SK-N-SH (cell line): ENCODE measurements around the gene SERTAD2. TPM values are rescaled to one million over a fixed set of nuclear protein-coding genes. Genes with fewer than 3 reads are reported as not detected.

Experiments
- CTCF ChIA-PET: fragments of 300-600, 350-600 bp; formaldehyde crosslinking; extraction: SDS; loops from one replicate; lab custom pipeline; 2021; lab: Yijun Ruan, JAX
- POLR2A ChIA-PET: fragments of 350-600 bp; sonication (Branson Sonifier 250); formaldehyde crosslinking; extraction: SDS; loops from one replicate; lab custom pipeline; 2020; ENCODE audit warnings: antibody characterized with exemption, inconsistent platforms; lab: Yijun Ruan, JAX
- DNase-seq: peaks from one replicate; pipeline ENCODE4 v3.0.0; 2012
- H2AFZ ChIP-seq: fragments of 200-600 bp; sonication (generic); 2 replicates; pipeline ENCODE4 v1.8.1; 2016; ENCODE audit warnings: antibody characterized with exemption, mild to moderate bottlenecking, low read depth
- H3F3A ChIP-seq: fragments of 200-600 bp; sonication (generic); replicated peaks from 2 replicates; pipeline ENCODE3; 2016; ENCODE audit warnings: antibody characterized with exemption, mild to moderate bottlenecking; ENCODE audit not compliant: insufficient read depth
- H3K27ac ChIP-seq, 2 experiments: fragments of 200-500 bp in 1 of 2; fragments of 200-600 bp in 1 of 2; sonication (Bioruptor generic) in 1 of 2; sonication (generic), shearing (Covaris generic) in 1 of 2; 2 replicates each; pipeline versions ENCODE4 v1.5.1 to v1.6.1; 2014 to 2016; ENCODE audit warnings: low read depth in 2 of 2, inconsistent platforms in 1 of 2, low read length in 1 of 2, mild to moderate bottlenecking in 1 of 2, mixed read lengths in 1 of 2
- H3K27me3 ChIP-seq: fragments of 200-600 bp; sonication (generic), shearing (Covaris generic); 2 replicates; pipeline ENCODE4 v1.6.1; 2016; ENCODE audit warnings: mixed run types; ENCODE audit not compliant: insufficient read depth
- H3K36me3 ChIP-seq, 2 experiments: fragments of 200-500 bp in 1 of 2; fragments of 200-600 bp in 1 of 2; sonication (Bioruptor generic) in 1 of 2; sonication (generic) in 1 of 2; replicated peaks in 1 of 2; 2 replicates each; pipeline versions ENCODE3 to v1.5.1; 2014 to 2016; ENCODE audit warnings: low read length in 1 of 2, mild to moderate bottlenecking in 1 of 2; ENCODE audit not compliant: insufficient read depth in 2 of 2, control insufficient read depth in 1 of 2
- H3K4me1 ChIP-seq, 2 experiments: fragments of 200-500 bp in 1 of 2; fragments of 200-600 bp in 1 of 2; sonication (Bioruptor generic) in 1 of 2; sonication (generic), shearing (Covaris generic) in 1 of 2; 2 replicates each; pipeline versions ENCODE4 v1.5.1 to v1.6.1; 2014 to 2016; ENCODE audit warnings: low read depth in 1 of 2, low read length in 1 of 2, mixed run types in 1 of 2; ENCODE audit not compliant: insufficient read depth in 2 of 2, control insufficient read depth in 1 of 2
- H3K4me2 ChIP-seq: fragments of 200-600 bp; sonication (generic), shearing (Covaris generic); 2 replicates; pipeline ENCODE4 v1.6.1; 2017; ENCODE audit warnings: mixed run types
- H3K4me3 ChIP-seq, 2 experiments: fragments of 200-500 bp in 1 of 2; fragments of 200-600 bp in 1 of 2; sonication (Bioruptor generic) in 1 of 2; sonication (generic), shearing (Covaris generic) in 1 of 2; 2 replicates each; pipeline versions ENCODE4 v1.5.1 to v1.8.1; 2014 to 2016; ENCODE audit warnings: low read depth in 2 of 2, inconsistent platforms in 1 of 2, low read length in 1 of 2, mild to moderate bottlenecking in 1 of 2, mixed read lengths in 1 of 2, moderate library complexity in 1 of 2
- H3K79me2 ChIP-seq: fragments of 200-600 bp; sonication (generic); 2 replicates; pipeline ENCODE4 v1.8.1; 2017; ENCODE audit warnings: mild to moderate bottlenecking; ENCODE audit not compliant: insufficient read depth
- H3K9ac ChIP-seq: fragments of 200-600 bp; sonication (generic); 2 replicates; pipeline ENCODE4 v1.6.1; 2017; ENCODE audit warnings: mixed run types
- H3K9me2 ChIP-seq: fragments of 200-600 bp; sonication (generic); 2 replicates; pipeline ENCODE4 v1.6.1; 2017; ENCODE audit warnings: mixed run types
- H3K9me3 ChIP-seq: fragments of 200-600 bp; sonication (generic); 2 replicates; pipeline ENCODE4 v1.6.1; 2017; ENCODE audit warnings: mixed run types, mild to moderate bottlenecking, moderate library complexity
- H4K20me1 ChIP-seq: fragments of 200-600 bp; sonication (generic); 2 replicates; pipeline ENCODE4 v1.6.1; 2017; ENCODE audit warnings: mild to moderate bottlenecking, mixed run types; ENCODE audit not compliant: insufficient read depth
- FOXM1 ChIP-seq: IDR thresholded peaks from 2 replicates; pipeline ENCODE4 v1.4.0; 2012; ENCODE audit warnings: low read depth, mild to moderate bottlenecking
- POLR2AphosphoS5 ChIP-seq: IDR thresholded peaks from 2 replicates; pipeline ENCODE4 v1.6.1; 2012; ENCODE audit warnings: low read depth, low read length
- RXRA ChIP-seq: IDR thresholded peaks from 2 replicates; pipeline ENCODE4 v1.4.0; 2012; ENCODE audit warnings: low read depth, mild to moderate bottlenecking, borderline replicate concordance
- SIN3A ChIP-seq: IDR thresholded peaks from 2 replicates; pipeline ENCODE4 v1.6.1; 2012; ENCODE audit warnings: low read depth, mild to moderate bottlenecking, low read length, moderate library complexity, borderline replicate concordance
- SMC3 ChIP-seq: IDR thresholded peaks from 2 replicates; pipeline ENCODE4 v1.6.1; 2012; ENCODE audit warnings: low read depth, low read length, improper control_type of control experiment
- WGBS: methylation state at CpG from one replicate; pipeline ENCODE4 v1.1.6; 2017; ENCODE audit warnings: low lambda C conversion rate; 5-methylcytosine and 5-hydroxymethylcytosine counted together
- polyA plus RNA-seq, 3 experiments: library from polyadenylated mRNA; depleted of rRNA; stranded (reverse); fragments of >200 nt; gene quantifications; 2 replicates each; pipeline ENCODE4 v1.2.3, GENCODE V29; 2012
- TF ChIP-seq, protein P1 (sequence below): fragments of 200-600 bp; sonication (generic); IDR thresholded peaks from 2 replicates; pipeline ENCODE4 v1.6.1; 2017; ENCODE audit warnings: antibody characterized with exemption, mild to moderate bottlenecking, moderate library complexity
- TF ChIP-seq, protein P2 (sequence below): IDR thresholded peaks from 2 replicates; pipeline ENCODE4 v1.4.0; 2012; ENCODE audit warnings: low read depth, borderline replicate concordance
- TF ChIP-seq, protein P3 (sequence below): IDR thresholded peaks from 2 replicates; pipeline ENCODE4; 2012

The SERTAD2 gene
- polyA plus RNA-seq, 1 of the 3 experiments (the other 2 are of a cell fraction): 9.1 TPM

DNA sequence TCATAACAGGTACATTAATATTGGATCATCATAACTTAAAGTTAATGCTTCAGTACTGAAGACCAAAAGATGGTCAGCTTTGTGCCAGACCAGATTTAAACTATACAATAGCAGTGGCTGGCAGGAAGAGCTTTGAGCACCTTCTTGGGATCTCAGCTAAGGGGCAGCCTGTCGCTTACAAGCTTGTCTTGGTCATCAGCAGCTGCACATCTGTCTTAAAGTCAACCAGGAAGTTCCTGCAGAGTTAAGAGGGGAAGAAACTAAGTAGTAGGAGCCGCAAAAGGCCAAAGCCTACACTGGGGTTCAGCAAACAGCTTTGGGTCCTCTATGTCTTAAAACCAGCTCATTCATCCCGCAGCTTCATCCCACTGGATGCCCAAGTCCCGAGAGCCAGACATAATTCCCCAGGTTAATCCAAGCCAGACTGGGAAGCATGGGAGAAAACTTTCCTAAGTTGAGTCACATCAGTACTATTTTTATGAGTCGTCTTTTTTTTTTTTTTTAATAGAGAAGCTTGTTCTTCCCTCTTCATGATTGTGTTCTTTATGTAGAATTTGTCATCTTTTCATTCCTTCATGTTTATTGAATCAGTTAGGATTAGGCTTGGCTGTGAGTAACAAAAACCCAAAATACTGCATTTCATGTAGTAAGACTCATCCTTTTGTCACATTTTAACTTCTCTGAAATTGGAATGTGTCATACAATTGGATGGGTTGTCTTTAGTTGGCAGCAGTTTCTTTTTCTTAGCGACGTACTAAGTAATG, 59.3 kb downstream of the SERTAD2 start (continued):
- TF ChIP-seq, protein P1, sequence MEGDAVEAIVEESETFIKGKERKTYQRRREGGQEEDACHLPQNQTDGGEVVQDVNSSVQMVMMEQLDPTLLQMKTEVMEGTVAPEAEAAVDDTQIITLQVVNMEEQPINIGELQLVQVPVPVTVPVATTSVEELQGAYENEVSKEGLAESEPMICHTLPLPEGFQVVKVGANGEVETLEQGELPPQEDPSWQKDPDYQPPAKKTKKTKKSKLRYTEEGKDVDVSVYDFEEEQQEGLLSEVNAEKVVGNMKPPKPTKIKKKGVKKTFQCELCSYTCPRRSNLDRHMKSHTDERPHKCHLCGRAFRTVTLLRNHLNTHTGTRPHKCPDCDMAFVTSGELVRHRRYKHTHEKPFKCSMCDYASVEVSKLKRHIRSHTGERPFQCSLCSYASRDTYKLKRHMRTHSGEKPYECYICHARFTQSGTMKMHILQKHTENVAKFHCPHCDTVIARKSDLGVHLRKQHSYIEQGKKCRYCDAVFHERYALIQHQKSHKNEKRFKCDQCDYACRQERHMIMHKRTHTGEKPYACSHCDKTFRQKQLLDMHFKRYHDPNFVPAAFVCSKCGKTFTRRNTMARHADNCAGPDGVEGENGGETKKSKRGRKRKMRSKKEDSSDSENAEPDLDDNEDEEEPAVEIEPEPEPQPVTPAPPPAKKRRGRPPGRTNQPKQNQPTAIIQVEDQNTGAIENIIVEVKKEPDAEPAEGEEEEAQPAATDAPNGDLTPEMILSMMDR: no peak
- no peak for TF ChIP-seq FOXM1
- no peak for TF ChIP-seq SIN3A
- TF ChIP-seq SMC3: no peak

DNA sequence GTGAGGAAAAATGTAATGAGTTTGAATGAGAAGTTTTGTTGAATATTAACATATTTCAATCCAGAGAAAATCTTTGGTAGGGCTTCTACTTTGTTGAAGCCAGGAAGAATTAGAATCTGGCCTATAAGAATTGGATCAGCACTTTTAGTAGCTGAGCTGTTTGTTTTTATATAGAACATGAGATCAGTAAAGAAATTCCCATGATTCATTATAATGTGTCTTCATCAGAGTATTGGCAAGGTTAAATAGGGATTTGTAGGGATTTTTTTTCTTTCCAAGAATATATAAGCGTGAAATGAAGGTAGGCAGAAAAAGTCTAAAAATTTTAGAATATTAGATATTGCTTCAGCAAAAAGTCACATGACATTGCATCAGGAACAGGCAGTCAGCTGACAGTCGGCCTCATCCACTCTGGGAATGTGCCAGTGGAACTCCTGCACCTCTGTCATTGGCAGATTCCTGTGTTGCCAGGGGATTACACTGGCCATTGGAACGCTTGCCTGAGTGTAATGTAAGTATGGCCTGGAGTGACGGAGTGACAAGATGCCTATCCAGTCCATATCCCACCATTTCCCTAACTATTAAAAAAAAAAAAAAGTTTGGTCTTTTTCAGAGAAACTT, 60.6 kb downstream of the SERTAD2 start:
- Histone ChIP-seq H3K4me2 (no peak overlapping the region), H3K4me1 (0 out of 4 replicates have a peak, but pooled peaks cover 0 to 20% of the 10 kb centered on the region in 2 experiments), H2AFZ (no peak overlapping the region), H3F3A (peaks cover 34% of the 10 kb centered on the region), H4K20me1 (no peaks in the 10 kb centered on the region), H3K27ac (peak overlapping the region in 1 of 2 experiments; percentile 23; a peak in 1 of 4 replicates), H3K9me2 (no peaks in the 10 kb centered on the region), H3K27me3 (no peaks in the 10 kb centered on the region), H3K9ac (no peak overlapping the region), H3K9me3 (no peaks in the 10 kb centered on the region), H3K79me2 (no peaks in the 10 kb centered on the region), H3K4me3 (no peak overlapping the region), H3K36me3 (peaks cover 33 to 36% of the 10 kb centered on the region in 2 experiments)
- DNase-seq: no peak
- CTCF ChIA-PET: interaction anchor here (1.0 to 2.0 kb wide), 4 partner anchors 11 to 280 kb away, joined by 3 to 9 read pairs (median 4); no protein-coding TSS in a partner anchor
- POLR2A ChIA-PET: no interaction called here
- TF ChIP-seq, protein P2, sequence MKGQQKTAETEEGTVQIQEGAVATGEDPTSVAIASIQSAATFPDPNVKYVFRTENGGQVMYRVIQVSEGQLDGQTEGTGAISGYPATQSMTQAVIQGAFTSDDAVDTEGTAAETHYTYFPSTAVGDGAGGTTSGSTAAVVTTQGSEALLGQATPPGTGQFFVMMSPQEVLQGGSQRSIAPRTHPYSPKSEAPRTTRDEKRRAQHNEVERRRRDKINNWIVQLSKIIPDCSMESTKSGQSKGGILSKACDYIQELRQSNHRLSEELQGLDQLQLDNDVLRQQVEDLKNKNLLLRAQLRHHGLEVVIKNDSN: peak; percentile 59; the same call in 1 of the 2 replicates
- TF ChIP-seq, protein P3, sequence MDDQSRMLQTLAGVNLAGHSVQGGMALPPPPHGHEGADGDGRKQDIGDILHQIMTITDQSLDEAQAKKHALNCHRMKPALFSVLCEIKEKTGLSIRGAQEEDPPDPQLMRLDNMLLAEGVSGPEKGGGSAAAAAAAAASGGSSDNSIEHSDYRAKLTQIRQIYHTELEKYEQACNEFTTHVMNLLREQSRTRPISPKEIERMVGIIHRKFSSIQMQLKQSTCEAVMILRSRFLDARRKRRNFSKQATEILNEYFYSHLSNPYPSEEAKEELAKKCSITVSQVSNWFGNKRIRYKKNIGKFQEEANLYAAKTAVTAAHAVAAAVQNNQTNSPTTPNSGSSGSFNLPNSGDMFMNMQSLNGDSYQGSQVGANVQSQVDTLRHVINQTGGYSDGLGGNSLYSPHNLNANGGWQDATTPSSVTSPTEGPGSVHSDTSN: no peak
- no peak for TF ChIP-seq RXRA
- WGBS: 94% methylated on average over 4 of the region's 4 CpGs

DNA sequence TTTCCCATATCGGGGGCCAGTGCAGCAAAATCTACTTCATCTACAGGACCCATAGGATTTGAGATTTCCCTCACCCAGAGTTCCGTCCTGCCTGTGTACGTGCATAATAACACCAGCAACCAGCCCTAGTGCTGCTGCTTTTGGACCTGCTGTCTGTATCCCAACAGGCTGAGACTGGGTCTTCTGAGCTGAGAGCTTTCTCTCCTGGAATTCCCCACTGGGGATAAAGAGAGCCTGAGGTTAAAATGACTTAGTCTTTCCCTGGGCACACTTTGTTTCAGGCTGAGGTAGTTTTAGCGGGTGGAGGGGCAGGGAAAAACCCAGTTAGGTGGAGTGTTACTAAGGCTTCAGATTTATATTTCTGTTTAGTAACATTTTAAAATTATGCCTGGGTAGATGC, 62.5 kb downstream of the SERTAD2 start:
- no peaks in the 10 kb centered on the region for H3K9me2 ChIP-seq
- TF ChIP-seq POLR2AphosphoS5: no peak
- TF ChIP-seq, all 33 proteins: peak for 0
- Histone ChIP-seq H3K4me1 (peaks cover 0 to 24% of the 10 kb centered on the region in 2 experiments; a peak in 1 of 4 replicates), H4K20me1 (no peaks in the 10 kb centered on the region), H3K4me3 (no peak overlapping the region), H3K9ac (no peak overlapping the region), H3K4me2 (no peak overlapping the region), H2AFZ (no peak overlapping the region), H3K79me2 (no peaks in the 10 kb centered on the region), H3K36me3 (peaks cover 40 to 46% of the 10 kb centered on the region in 2 experiments), H3K27me3 (no peaks in the 10 kb centered on the region), H3K9me3 (no peaks in the 10 kb centered on the region), H3F3A (peaks cover 37% of the 10 kb centered on the region), H3K27ac (no peak overlapping the region)
- DNase-seq: no peak
- WGBS: 89% methylated on average over 4 of the region's 4 CpGs
- POLR2A ChIA-PET: no interaction called here
- CTCF ChIA-PET: interaction anchor here (1.0 to 2.8 kb wide), 3 partner anchors 16 to 55 kb away, joined by 3 to 11 read pairs (median 9); no protein-coding TSS in a partner anchor
